Kidney epithelial cell (primary cell): ENCODE results near the gene HESX1. TPM values are rescaled to one million over a fixed set of nuclear protein-coding genes. Genes with fewer than 3 reads are reported as not detected.

Experiments used
- DNase-seq: peaks from one replicate; pipeline ENCODE4 v3.0.0-alpha.2; 2010; ENCODE audit warnings: low read depth
- H3K27me3 ChIP-seq: 2 replicates; pipeline ENCODE4 v1.6.0; 2011; ENCODE audit warnings: low read length; ENCODE audit not compliant: control insufficient read depth, insufficient read depth
- H3K36me3 ChIP-seq: 2 replicates; pipeline ENCODE4 v1.5.1; 2011; ENCODE audit warnings: low read length; ENCODE audit not compliant: control insufficient read depth, insufficient read depth
- H3K4me3 ChIP-seq: 2 replicates; pipeline ENCODE4 v1.5.1; 2011; ENCODE audit warnings: low read depth, mild to moderate bottlenecking, control low read depth, low read length
- total RNA-seq: library from RNA; depleted of rRNA; stranded (reverse); fragments of >200 nt; gene quantifications from 2 replicates; pipeline ENCODE4 v1.2.3, GENCODE V29; 2015
- TF ChIP-seq, protein P1 (sequence below): IDR thresholded peaks from 2 replicates; pipeline ENCODE4 v1.5.1; 2011; ENCODE audit warnings: mild to moderate bottlenecking, moderate library complexity, low read length, control low read depth, inconsistent platforms; ENCODE audit not compliant: insufficient read depth, poor library complexity, severe bottlenecking

HESX1 gene
- total RNA-seq, 1 donor from 2014 or later, result 2.9 TPM

DNA sequence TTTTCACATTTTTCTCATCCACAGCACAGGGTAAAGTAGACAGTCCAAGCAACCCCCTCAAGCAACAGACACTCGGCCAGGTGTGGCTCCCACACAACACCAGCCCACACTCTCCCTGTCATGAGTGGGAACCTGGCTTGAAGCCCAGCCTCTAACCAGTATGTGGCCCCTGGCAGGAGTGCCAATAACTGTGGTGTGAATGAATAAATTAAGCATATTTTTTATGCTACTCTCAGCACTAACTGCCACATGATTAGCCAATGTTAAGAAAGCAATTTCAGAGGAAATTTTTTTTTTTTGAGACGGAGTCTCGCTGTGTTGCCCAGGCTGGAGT lies 44.5 kb downstream of the HESX1 start:
- H3K36me3 ChIP-seq, result no peaks in the 10 kb centered on the region
- H3K4me3 ChIP-seq, result no peak overlapping the region
- TF ChIP-seq, protein P1, sequence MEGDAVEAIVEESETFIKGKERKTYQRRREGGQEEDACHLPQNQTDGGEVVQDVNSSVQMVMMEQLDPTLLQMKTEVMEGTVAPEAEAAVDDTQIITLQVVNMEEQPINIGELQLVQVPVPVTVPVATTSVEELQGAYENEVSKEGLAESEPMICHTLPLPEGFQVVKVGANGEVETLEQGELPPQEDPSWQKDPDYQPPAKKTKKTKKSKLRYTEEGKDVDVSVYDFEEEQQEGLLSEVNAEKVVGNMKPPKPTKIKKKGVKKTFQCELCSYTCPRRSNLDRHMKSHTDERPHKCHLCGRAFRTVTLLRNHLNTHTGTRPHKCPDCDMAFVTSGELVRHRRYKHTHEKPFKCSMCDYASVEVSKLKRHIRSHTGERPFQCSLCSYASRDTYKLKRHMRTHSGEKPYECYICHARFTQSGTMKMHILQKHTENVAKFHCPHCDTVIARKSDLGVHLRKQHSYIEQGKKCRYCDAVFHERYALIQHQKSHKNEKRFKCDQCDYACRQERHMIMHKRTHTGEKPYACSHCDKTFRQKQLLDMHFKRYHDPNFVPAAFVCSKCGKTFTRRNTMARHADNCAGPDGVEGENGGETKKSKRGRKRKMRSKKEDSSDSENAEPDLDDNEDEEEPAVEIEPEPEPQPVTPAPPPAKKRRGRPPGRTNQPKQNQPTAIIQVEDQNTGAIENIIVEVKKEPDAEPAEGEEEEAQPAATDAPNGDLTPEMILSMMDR, result no peak
- DNase-seq, result no peak
- no peaks in the 10 kb centered on the region for H3K27me3 ChIP-seq

DNA sequence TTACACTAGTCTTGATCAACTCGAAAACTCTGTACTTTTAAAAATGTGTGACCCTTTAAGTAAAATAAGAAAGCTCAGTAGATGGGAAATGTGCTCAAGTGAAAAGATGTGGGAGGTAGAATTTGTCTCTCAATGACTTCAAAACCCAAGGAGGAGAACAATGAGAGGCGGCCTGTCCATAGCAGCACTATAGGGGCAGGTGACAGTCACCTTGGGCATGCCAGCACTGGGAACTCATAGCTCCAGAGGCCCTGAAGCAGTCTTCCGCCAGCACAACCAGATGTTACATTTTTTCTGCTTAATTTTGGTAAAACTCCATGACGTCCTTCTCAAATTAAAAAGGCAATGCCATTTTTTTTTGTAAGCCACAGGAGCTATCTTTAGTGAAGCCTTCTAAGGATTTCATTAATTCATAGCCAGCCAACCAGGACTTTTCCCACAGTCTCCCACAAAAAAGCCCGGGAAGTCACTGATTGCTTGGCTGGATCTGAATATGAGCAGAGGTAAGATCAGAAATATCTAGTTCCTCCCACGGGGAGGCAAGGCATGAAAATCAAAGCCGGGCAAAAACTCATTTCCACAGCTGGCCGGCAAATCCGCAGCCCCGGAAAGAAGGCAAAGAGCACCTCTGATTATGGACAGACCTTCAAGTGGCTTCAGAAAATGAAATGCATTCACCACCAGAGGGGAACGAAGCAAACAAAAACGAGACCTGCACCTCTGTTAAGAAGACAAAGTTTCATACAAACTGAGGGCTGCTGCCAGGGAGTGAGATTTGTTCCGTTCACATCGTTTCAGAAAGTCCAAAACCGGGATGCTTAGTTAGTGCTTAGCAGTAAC lies 45.1 kb downstream of the HESX1 start:
- no peaks in the 10 kb centered on the region for H3K36me3 ChIP-seq
- DNase-seq, result no peak
- no peaks in the 10 kb centered on the region for H3K27me3 ChIP-seq
- TF ChIP-seq, protein P1, result no peak
- no peak overlapping the region for H3K4me3 ChIP-seq

DNA sequence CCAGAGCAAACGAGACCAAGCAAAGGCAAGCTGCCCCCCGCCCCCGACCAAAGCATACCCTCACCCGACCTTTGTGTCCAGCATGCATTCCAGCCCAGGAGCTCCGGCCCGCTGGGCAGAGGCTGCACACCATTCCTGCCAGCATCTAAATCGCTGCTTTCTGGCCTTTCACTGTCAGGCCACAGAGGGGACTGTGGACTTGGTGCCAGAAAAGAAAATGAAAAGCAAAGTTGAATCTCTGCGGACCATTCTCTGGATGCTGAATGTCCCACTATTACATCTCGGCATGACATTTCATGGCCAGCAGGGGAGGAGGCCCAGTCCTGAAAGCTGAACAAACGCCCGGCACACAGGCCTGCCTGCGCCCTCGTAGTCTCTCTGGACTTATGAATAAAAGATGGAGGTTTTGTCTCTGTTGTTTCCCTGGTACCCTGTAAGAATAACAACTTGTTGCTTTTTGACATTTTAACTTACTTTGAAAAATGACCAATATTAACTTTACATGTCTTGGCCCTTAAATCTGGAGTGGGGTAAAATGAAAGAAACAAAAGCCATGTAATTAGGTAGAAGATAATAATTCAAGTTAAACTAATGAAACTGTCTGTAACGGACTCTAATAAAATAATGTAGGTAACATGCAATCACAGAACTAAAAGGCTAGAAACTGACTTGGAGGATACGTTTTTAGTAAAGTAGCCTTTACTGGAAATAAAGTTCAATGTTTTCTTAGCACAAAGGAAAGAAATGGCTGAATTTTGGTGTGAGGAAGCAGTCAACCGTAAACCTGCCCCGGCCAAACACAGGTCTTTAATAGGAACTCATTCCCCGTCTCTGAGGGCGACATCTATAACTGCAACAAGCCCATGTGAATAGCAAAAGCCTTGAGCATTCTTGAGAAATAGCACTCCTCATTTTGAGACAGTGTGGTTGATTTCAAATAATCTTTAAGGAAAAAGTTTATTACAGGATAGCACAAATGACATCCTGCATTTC lies 47.3 kb downstream of the HESX1 start:
- TF ChIP-seq, protein P1, result peak; percentile 35
- Histone ChIP-seq H3K36me3 (no peaks in the 10 kb centered on the region), H3K4me3 (no peak overlapping the region), H3K27me3 (no peaks in the 10 kb centered on the region)
- DNase-seq, result no peak

DNA sequence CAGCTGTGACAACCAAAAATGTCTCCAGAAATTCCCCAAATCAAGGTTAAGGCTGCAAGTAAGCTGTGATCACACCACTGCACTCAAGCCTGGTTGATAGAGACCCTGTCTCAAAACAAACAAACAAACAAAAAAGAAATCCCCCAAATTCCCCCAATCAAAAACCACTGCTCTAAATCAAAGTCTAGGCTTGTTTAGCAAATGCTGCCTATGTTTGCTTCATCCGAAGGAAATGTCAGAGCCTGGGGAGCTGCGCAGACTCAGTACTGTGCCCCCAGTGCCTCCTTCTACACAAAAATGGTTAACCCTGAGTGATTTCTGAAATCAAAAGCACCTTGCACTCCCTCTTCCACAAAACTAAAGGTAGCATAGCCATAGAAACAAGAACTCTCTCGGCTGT lies 48.0 kb downstream of the HESX1 start:
- no peak overlapping the region for H3K4me3 ChIP-seq
- TF ChIP-seq, protein P1, result no peak
- DNase-seq, result no peak

DNA sequence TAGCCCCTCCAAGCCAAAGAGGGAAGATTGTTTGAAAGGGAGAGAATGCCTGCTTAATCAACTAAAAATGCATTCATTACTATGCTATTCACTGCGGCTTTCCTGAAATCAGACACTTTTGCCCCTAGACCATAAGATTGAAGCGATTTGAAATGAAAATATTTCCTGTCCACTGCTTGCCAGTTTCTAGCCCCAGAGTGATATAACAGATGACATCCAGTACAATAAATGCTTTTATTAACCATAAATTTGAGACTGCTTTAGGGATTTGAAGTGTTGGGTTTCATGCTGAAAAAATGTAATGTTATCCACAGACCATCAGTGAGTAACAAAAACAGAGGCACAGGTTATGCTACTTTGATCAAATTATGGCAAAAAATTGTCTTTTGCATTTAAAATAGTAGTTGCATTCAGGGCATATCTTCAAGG lies 48.7 kb downstream of the HESX1 start:
- Histone ChIP-seq H3K27me3 (no peaks in the 10 kb centered on the region), H3K4me3 (no peak overlapping the region), H3K36me3 (no peaks in the 10 kb centered on the region)
- TF ChIP-seq, protein P1, result no peak
- no peak for DNase-seq

More for the DNA sequence above, 48.0 kb downstream of the HESX1 start:
- H3K27me3 ChIP-seq, result no peaks in the 10 kb centered on the region
- H3K36me3 ChIP-seq, result no peaks in the 10 kb centered on the region
